WERI-Rb-1 (cell line): ENCODE results near the gene NAT10.

Source experiments
- DNase-seq: peaks from one replicate; pipeline ENCODE4 v3.0.0-alpha.2; 2020
- H3K27ac ChIP-seq: fragments of 250-450 bp; sonication (Bioruptor Pico); 2 replicates; pipeline ENCODE4 v1.5.1; 2020; ENCODE audit warnings: mild to moderate bottlenecking, moderate library complexity
- H3K27me3 ChIP-seq: fragments of 250-450 bp; sonication (Bioruptor Pico); 2 replicates; pipeline ENCODE4 v1.5.1; 2021; ENCODE audit warnings: mild to moderate bottlenecking, low read depth, moderate library complexity; ENCODE audit not compliant: insufficient read depth, severe bottlenecking
- H3K36me3 ChIP-seq: fragments of 250-450 bp; sonication (Bioruptor Pico); 2 replicates; pipeline ENCODE4 v1.5.1; 2020; ENCODE audit warnings: mild to moderate bottlenecking, moderate library complexity
- H3K4me3 ChIP-seq: 2 replicates; pipeline ENCODE4 v1.5.1; 2011; ENCODE audit warnings: low read depth, mild to moderate bottlenecking, control low read depth, low read length
- H3K9me3 ChIP-seq: fragments of 250-450 bp; sonication (Bioruptor Pico); 2 replicates; pipeline ENCODE4 v1.5.1; 2021; ENCODE audit warnings: mild to moderate bottlenecking, moderate library complexity; ENCODE audit not compliant: severe bottlenecking
- CTCF ChIP-seq: IDR thresholded peaks from 2 replicates; pipeline ENCODE4 v1.5.1; 2011; ENCODE audit warnings: low read depth, mild to moderate bottlenecking, control low read depth, inconsistent platforms, low read length

The NAT10 gene

GRCh38 chr11:34145073-34145472 lies 39.6 kb downstream of the NAT10 start:
- Histone ChIP-seq H3K27me3 (no peaks in the 10 kb centered on the region), H3K36me3 (peaks cover 83% of the 10 kb centered on the region), H3K27ac (no peak overlapping the region), H3K4me3 (no peak overlapping the region), H3K9me3 (no peaks in the 10 kb centered on the region)
- no peak for TF ChIP-seq CTCF
- DNase-seq: no peak

GRCh38 chr11:34145847-34146381 lies 40.5 kb downstream of the NAT10 start:
- H3K36me3 ChIP-seq: peaks cover 84% of the 10 kb centered on the region

DNA sequence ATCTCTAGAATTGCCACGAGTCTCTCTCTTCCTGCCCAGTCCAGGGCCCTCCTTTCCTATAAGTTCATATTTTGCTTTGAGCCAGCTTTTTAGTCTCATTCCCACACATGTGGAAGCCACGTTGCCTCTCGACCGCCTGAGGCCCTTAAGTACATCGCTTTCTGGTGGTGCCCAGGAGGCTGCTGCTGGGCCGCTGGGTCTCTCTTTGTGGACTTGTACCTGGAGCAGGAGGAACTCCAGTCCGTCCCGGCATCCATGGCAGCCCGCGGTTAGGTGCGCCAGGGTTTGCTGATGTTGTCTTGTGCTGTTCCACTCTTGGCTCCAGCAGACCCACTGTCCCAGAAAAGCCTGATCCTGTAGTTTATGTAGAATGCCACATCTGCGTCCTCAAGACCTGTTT lies 41.0 kb downstream of the NAT10 start:
- H3K36me3 ChIP-seq: peaks cover 84% of the 10 kb centered on the region
- H3K27ac ChIP-seq: no peak overlapping the region
- H3K27me3 ChIP-seq: no peaks in the 10 kb centered on the region
- no peak for DNase-seq
- TF ChIP-seq CTCF: no peak
- no peak overlapping the region for H3K4me3 ChIP-seq
- no peaks in the 10 kb centered on the region for H3K9me3 ChIP-seq

More at GRCh38 chr11:34145847-34146381, 40.5 kb downstream of the NAT10 start:
- TF ChIP-seq CTCF: no peak
- H3K27ac ChIP-seq: no peak overlapping the region
- DNase-seq: no peak
- H3K27me3 ChIP-seq: no peaks in the 10 kb centered on the region
- H3K9me3 ChIP-seq: no peaks in the 10 kb centered on the region
- no peak overlapping the region for H3K4me3 ChIP-seq

DNA sequence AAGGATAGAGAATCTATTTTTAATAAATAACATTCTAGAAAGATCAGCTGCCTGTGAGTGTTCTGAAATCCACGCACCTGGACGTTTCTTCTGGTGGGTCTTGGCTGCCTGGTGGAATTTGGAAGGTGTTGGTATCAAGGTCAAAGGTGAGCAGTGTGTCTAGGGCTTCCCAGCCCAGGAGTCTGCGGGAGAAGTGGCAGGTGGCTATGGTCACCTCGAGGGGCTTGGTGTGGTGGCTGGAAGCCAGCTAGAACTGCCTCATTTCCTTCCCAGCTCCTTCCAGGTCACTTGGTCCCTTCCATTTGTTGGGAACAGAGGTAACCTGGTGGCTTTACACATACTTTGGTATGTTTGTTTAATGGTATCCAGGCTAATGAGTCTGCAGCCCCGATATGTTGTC lies 41.4 kb downstream of the NAT10 start:
- no peak overlapping the region for H3K4me3 ChIP-seq
- TF ChIP-seq CTCF: no peak
- H3K9me3 ChIP-seq: no peaks in the 10 kb centered on the region
- H3K36me3 ChIP-seq: peaks cover 83% of the 10 kb centered on the region
- H3K27me3 ChIP-seq: no peaks in the 10 kb centered on the region
- no peak for DNase-seq
- peak overlapping the region; percentile 95; the same call in 1 of the 2 replicates for H3K27ac ChIP-seq

DNA sequence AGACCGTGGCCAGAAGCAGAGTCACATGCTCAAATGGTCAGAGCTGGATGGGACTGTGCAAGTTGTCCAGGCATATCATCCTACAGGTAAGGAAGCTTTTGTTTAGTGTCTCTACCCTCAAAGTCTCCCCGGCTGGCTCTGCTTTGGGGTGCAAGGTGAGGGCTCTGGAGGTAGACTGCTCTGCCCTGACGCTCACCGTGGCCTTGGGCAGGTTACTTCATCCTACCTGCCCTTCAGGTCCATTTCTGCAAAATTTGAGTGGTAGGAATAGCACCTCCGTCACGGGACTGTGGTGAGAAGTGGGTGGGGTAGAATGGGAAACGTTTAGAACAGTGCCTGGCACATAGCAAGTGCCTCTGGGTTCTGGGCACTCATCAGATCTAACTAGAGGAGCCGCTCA lies 42.2 kb downstream of the NAT10 start:
- Histone ChIP-seq H3K9me3 (no peaks in the 10 kb centered on the region), H3K4me3 (no peak overlapping the region), H3K27me3 (no peaks in the 10 kb centered on the region), H3K36me3 (peaks cover 80% of the 10 kb centered on the region), H3K27ac (peak overlapping the region; percentile 95)
- no peak for TF ChIP-seq CTCF
- DNase-seq: no peak

GRCh38 chr11:34148504-34149165 lies 43.2 kb downstream of the NAT10 start:
- Histone ChIP-seq H3K27me3 (no peaks in the 10 kb centered on the region), H3K27ac (peak overlapping the region; percentile 95), H3K9me3 (no peaks in the 10 kb centered on the region), H3K36me3 (peaks cover 80% of the 10 kb centered on the region), H3K4me3 (peak overlapping the region; percentile 19)
- TF ChIP-seq CTCF: no peak
- peak; percentile 66 for DNase-seq
